ENCODE measurements around the gene IL11.
"Not testable (repeated sequence)": the region's sequence is repeated elsewhere in the genome, so short reads cannot be mapped to it uniquely, and the experiment has no call there.

The IL11 gene

GRCh38 chr19:55348317-55349034 is 21.8 kb downstream of the IL11 start:
- no peak for DNase-seq

DNA sequence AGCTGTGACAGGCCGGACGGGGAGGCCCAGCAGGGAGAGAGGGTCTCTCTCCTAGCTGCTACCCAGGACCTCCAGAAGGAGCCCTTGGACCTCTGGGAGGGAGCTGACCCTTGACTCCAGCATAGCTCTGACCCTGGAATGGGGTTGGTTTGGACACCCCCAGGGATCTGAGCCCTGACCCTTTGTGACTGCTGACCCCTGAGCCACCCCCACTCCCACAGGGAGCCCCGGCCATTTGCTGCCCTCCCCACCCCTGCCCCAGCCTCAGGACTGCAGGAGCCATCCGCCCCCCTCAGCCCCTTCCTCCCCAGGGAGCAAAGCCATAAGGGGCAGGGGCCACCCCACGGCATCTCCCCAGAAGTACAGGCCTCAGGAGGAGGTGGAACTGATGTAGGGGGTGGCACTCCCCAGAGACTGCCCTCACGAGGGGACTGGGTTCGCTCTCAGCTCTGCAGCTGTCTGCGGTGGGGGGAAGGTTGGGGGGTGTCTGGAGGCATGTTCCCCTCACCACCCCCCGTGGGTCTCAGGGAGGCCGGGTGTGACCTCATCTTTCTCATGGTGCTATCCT is 22.7 kb downstream of the IL11 start:
- no peak for DNase-seq

GRCh38 chr19:55346725-55347441 is 23.4 kb downstream of the IL11 start:
- DNase-seq: no peak

- no peak for DNase-seq
These were observed 24.2 kb downstream of the IL11 start for GRCh38 chr19:55345818-55346724.

GRCh38 chr19:55345101-55345817 is 25.0 kb downstream of the IL11 start:
- DNase-seq: no peak

GRCh38 chr19:55344444-55344843 is 25.8 kb downstream of the IL11 start:
- DNase-seq: no peak

- no peak for DNase-seq
These were observed 28.4 kb downstream of the IL11 start for GRCh38 chr19:55341595-55342531.

DNA sequence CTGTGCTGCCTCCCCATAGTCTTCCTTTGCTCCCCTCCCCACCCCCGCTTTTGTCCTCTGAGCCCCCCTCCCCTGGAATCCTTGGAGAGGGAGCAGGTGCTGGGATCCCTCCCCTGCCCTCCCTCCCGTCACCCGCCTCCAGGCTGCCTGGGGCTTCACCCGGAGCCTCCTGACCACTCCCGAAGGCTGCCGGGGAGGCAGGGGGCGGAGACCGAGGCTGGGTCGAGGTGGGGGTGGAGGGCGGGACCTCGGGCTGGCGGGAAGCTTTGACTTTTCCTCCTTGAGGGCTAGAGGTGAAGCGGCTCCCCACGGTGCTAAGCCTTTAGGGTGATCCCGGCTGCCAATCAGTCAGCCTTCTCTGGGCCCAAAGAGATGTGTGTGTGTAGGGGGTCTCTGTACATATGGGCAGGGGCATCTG is 29.1 kb downstream of the IL11 start:
- DNase-seq: no peak

- DNase-seq: no peak
These were observed 29.5 kb downstream of the IL11 start for GRCh38 chr19:55340784-55341147.

DNA sequence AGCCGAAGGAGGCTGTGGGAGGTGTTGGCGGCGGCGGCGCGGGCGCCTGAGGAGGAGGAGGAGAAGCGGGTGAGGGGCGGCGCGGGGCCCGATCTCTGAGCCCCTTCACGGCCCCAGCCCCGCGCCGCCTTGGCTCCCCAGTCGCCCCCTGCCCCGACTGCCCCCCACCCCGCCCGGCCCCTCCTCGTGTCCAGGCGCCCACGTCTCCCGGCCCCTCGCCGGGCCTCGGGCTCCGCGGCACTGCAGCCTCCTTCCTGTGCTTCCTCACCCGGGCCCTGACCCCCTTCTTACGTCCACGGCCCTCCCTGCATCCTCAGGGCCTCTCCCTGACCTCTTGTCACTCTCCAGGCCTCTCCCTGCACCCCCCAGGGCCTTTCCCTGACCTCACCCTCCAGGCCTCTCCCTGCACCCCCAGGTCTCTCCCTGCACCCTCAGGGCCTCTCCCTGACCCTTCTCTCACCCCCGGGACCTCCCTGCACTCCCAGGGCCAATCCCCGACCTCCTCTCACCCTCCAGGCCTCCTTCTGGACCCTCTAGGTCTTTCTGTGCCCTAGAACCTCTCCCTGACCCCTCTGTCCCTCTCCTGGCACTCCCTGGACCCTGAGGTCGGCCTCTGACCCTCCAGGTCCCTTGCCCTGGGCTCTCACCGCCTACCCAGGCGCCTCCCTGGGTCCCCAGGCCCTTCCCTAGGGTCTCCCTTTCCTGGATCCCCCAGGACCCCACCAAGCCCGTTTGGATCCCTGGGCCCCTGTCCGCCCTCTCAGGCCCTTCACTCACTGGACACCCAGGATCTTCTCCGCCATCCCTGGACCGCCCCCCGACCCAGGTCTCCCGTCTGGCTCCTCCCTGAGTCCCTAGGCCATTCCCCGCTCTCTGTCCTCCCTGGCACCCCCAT is 30.1 kb downstream of the IL11 start:
- no peak for DNase-seq

DNA sequence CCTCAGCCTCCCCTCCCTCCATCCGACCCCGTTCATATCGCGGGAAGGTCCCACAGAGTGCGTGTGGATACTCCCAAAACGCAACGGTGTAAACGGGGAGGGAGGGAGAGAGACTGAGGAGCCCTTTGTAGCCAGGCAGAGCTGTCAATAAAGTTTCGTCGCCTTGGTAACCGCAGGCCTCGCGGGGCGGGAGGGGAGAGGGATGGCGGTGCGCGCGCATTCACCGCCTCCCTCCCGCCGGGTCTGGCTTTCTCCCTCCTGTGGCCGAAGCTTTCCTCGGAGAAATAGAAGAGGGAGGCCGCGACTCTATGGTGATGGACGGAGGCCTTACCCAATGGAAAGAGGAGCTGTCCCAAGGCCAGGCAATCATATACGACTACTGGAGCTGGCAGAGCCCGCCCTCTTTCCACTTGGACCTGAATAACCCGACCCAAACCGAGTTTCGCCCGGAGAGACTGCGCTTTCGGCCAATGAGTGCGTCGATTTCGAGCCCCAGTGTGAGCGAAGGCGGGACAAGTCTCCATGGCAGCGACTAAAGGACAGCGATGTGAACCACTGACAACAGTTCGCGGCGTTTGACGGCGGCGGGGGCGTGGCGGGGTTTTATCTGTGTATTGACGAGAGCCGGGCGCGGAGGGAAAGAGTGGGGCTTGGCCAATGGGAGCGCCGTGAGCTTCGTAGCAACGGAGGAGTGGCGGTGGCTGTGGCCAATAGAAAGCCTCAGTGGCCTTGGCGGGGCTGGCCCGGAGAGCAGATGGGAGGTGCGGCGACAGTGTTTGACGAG is 31.0 kb downstream of the IL11 start, which contains the start of gene KMT5C:
KMT5C (plus strand) TSS at position 772 of the 784 bp plus-strand sequence. CDS start 2,061 bp downstream, outside the sequence.
- DNase-seq: peak; percentile 100

DNA sequence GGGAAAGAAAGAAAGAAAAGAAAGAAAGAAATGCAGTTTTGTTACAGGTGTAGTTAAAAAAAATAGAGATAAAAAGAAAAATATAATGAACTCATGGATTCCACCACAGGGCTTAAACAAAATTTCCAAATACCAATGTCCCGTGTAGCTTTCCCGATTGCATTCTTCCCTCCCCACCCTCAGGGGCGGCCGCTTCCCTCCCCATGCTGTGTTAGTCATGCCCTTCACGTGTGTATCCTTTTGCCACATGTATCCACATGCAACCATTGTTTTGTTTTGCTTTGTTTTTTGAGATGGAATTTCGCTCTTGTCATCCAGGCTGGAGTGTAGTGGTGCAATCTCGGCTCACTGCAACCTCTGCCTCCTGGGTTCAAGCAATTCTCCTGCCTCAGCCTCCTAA is 34.2 kb downstream of the IL11 start:
- no peak for DNase-seq

- no peak for DNase-seq
These were observed 36.4 kb downstream of the IL11 start for GRCh38 chr19:55333870-55334269.

DNA sequence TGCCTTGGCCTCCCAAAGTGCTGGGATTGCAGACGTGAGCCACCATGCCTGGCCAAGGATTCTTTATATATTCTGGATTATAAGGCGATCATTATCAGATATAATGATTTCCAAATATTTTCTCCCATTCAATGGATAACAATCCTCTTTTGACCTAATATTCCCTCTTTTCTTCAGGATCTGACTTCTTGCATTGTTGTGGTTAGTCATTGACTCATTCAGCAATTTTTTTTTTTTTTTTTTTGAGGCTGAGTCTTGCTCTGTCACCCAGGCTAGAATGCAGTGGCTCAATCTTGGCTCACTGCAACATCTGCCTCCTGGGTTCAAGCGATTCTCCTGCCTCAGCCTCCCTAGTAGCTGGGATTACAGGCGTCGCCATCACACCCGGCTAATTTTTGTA is 40.5 kb downstream of the IL11 start:
- DNase-seq: not testable (repeated sequence)

- DNase-seq: not testable (repeated sequence)
These were observed 41.4 kb downstream of the IL11 start for GRCh38 chr19:55328774-55329318.

GRCh38 chr19:55325172-55325571 is 45.1 kb downstream of the IL11 start, which contains the start of gene TMEM150B:
Gene TMEM150B (minus strand): TSS chr19:55325341. CDS start chr19:55321036, 4,305 bp downstream.
- DNase-seq: no peak

- no peak for DNase-seq
These were observed 45.6 kb downstream of the IL11 start for GRCh38 chr19:55324662-55325061.

GRCh38 chr19:55322204-55322885 is 47.9 kb downstream of the IL11 start:
- DNase-seq: no peak
